Head of caudate nucleus (tissue), 42 donors: ENCODE measurements around the gene LY86.

Source experiments
- DNase-seq, 42 donors: peaks; one replicate each; pipeline versions ENCODE4 v3.0.0 to v3.0.0-alpha.2; 2020 to 2021; ENCODE audit warnings: mixed read lengths in 7 of 42
- intact Hi-C: fragments of 100-400 bp; cut with DNase I; formaldehyde crosslinking; loops from one replicate; pipeline ENCODE4 v1.15.0; 2022

Gene LY86

DNA sequence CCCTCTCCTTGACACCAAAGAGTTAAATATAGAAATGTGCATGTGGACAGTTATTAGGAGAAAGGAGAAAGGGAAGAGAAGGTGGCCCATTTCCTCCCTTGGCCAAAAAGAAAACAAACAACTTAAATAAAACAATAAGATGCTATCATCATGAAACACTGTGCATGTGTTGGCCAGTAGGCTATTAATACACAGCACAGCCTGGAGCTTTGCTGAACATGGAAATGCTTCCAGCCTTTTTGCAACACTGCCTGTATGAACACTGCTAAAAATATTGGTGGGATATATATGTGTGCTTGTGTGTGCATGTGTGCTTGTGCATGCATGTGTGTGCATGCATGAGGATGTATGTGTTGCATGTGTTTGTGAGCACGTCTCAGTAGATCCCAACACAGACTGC, 100.4 kb downstream of the LY86 start:
- intact Hi-C loops = no loop called here
- DNase-seq = no peak

DNA sequence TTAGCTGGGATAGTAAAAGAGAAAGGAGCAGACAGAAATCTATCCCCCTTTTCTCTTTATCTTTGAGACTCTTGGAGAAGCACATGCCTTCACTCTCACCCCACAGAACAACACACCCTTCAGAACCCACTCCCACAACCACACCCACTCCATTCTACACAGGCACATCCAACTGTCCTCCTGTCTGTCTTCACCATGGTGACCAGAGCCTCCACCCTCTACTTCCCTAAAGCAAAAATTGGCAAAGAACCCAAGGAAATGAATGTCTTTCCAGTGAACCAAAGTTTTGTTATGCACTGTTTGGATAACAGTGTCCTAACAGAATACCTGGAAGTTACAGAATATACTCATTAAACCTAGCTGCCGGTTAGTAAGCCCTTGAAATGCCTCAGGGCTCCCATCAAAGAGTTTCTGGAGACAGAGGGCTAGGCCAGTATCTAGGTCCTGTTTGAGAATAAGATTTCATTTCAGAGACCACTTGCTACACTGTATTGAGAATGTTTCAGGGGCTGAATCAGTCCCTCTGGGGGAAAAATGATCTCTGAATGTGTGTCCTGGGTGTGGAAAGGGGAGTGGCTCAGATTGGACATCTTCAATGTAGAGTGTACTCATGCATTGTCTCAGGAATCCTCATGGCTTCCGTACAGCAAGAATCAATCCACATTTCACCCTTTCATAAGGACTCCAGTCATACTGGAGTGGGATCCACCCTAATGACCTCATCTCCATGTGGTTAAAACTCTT, 101.1 kb downstream of the LY86 start:
- intact Hi-C loops = no loop called here
- DNase-seq = no peak

DNA sequence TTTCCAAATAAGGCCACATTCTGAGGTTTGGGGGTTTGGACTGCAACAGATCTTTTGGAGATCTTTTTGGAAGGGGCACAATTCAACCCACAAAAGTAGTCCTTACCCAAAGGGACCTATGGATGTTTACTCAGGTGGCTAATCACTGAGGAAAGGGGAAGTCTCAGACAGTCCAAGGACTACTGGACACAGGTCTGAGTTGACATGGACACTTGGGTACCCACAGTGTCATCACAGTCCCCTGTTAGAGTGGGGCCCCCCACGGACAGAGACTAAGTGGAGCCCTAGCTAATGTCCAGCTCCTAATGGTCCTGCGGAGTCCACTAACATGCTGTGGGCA, 101.6 kb downstream of the LY86 start:
- intact Hi-C loops = no loop called here
- no peak for DNase-seq

DNA sequence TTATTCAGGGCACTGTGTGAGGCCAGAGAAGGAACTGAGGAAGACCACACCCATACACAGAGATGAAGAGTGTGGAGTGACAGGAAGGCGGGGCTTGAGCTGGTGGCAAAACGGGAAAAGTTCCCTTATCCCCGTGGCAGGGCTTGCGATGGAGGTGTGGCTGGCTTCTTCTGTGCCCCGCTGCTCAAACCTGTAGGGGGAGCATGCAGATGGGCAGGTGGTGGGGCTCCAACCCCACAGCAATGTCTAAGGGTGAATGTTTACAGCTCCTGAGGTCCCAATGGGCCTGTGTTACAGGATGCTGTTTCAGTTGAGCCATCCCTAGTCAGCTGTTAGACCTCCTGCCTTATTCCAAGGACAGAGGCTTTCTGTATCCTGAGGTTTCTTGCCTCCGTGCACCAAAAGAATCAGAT, 105.9 kb downstream of the LY86 start:
- intact Hi-C loops = no loop called here
- no peak for DNase-seq

DNA sequence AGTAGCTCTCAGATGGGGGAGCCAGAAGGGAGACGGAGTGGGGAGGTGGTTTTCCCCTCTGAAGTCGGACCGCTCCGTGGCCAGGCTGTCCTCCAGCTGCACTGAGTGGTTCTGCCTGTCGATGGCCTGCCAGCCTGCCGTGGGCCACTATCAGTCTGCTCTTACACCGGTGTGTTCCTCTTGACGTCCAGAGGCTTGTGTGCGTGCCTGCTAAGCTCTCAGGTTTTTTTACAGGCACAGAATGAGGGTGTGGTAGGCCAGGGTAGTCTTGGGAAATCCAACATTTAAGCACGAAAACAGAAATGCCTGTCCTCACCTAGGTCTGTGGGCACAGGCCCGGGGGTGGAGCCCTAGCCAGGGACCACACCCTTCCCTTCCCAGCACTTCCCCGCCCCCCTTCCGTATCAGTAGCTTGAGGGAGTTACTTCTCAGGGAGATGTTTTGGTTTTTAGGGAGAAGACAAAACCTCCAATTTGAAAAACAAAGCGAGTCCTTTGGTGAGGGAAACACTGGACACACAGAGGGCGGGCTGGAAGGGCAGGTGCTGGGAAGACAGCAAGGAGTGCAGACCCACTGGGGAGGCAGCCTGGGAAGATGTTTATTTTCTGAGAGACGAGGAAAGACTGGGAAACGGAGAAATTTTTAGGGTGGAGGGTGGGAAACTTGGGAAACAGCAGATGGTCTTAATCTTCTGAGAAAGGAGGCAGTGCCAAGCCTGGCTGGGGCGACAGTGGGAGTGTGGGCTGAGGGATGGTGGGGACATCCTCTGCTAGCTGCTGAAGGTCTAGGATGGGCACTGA, 106.5 kb downstream of the LY86 start:
- no peak for DNase-seq
- intact Hi-C loops = no loop called here

DNA sequence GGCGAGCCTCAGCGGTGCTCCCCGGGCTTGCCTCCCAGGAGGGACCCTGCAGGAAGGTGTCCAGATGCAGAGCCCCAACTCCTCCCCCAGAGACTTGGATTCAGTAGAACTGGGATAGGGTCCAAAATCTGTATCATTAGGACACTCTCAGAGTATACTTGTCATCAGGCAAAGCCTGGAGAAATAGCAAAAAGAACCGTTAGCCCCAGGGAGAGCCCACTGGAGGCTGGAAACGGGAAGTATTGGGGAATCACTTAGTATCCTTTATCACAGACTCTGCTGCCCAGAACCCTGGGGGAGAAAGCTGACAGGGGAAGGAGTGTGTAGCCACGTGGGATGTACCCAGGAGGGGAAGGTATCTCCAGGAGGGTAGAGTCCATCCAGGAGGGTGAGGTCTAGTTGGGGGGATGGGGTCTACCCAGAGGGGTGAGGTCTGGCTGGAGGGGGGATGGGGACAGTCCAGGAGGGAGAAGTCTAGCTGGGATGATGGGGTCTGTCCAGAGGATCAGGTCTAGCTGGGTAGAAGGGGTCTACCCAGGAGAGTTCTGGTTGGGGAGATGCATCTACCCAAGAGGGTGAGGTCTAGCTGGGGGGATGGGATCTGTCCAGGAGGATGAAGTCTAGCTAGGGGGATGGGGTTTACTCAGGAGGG, 107.2 kb downstream of the LY86 start:
- DNase-seq = no peak
- intact Hi-C loops = no loop called here

DNA sequence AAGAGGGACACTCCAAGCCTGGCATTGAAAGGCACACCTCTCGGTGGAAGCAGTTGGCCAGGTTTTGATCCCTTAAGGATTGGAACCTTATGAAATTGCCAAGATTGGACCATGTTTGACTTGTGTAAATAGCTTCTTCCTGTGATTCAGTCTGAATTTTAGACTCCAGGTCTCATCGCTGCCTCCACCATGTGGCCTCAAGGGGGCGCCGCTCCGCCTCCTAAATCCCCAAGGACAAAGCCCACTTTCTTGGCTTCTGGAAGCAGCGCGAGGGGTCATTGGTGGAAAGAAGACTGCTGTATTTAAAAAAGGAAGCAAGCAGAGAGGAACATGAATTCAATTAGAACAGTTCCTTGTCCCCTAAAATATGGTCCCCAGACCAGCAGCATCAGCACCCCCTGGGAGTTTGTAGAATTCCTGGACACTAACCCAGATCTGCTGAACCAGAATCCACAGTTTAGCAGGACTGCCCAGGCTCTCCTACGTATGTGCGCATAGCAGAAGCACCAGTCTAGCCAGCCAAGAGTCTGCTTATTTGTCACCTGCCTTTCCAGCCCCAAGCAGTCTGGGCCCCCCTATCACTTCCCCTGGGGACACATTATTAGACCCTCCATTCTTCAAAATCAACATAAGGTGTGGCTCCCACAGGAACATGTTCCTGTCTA, 108.5 kb downstream of the LY86 start:
- peak in 40 of 42 donors; percentile 22 to 79 (median 60) for DNase-seq
- intact Hi-C loops = no loop called here

DNA sequence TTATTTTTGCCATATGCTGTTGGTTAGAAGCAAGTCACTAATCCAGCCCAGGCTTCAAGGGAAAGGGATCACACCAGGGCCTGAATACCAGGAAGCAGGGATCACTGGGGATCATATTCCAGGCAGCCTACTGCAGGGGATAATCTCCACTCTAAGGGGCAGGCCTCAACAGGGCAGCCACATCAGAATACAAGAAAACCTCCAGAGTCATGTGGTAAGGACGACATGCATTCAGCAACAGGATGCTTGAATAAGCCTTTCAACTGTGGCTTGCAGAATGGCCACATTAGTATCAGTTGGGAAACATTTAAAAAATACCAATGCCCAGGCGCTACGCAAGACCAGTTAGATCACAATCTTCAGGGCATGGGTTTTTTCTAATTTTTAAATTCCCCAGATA, 109.1 kb downstream of the LY86 start:
- no peak for DNase-seq
- intact Hi-C loops = no loop called here

DNA sequence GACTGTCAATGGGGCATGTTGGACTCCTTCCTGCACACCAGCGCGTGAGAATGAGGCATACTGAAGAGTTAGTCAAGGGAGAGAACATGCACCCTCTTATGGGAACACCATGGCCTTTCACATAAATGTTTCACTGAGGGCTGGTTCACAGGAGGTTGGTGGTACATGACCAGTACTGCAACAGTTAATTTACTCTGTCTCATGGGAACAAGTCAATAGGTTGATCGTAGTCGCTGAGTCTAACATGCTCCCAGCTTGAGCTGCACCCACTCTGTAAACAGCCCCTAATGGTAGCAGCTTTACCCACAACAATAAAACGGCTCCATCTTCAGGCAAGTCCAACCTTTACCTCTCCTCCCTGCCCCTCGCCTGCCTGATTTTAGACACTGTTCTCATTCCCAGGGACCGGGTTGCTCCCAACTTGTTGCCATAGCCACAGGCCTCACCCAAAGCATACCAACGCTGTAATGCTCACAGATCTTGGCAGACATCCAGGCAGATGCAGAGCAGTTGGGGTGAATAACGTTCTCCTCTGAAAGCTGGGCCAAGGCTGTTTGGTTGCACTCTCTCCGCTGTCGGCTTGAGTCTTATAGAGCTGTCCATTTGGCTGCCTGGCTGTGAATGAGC, 111.3 kb downstream of the LY86 start:
- intact Hi-C loops = no loop called here
- peak; percentile 14 to 88 (median 66) for DNase-seq

DNA sequence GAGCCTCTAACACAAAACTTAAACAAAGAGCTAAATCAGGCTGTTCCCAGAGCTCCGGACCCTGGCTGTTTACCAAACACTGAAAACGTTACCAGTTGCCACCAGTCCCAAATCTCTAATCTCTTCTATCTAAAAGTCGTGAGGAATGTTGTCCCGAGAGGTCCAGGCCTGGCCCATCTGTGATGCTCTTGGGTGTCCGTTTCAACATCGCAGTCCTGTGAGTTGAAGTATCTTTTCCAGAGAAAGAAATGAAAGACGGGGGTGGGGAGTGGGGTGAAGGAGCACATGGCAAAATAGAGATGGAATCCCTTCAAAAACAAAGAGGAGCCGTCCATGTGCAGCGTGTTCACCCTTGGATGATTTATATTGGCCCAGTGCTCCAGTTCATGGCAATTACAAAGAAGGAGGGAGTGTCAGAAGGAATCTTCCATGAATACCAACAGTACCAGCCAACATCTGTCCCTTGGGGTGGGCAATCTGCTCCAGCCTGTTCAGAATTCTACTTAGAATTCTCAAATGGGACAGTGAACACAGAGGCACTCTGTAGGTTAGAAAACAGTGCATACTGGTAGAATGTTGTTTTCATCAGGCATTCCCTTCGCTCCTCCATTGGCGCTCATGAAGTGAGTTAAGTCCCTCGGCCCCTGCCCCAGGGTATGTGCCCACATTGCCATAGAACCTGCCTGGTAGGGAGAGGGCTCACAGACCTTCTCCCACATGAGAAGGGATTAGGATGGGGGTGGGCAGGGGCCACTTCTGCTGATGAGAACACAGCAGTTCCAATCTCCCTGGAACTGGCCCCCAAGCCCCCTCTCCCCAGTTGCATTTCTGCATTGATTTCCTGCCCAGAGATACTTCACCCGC, 112.1 kb downstream of the LY86 start:
- intact Hi-C loops = no loop called here
- no peak for DNase-seq

DNA sequence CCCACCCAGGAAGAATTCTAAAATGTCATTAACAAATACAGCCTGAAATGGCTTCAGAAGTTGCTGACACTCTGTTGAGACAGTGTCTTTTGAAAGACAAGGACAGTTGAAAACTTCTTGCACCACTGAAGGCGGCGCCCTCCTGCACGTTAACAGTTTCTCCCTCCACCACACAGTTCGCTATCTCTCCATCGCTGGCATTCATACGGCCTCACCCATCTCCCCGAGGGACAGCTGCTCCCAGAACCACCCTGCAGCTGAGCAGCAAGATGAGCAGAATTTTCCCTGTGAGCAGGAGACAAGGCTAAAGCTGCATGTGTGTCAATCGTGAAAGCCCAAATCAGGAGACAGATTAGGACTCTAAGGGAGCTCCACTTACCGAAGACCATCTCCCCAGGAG, 113.3 kb downstream of the LY86 start:
- no peak for DNase-seq
- intact Hi-C loops = no loop called here

DNA sequence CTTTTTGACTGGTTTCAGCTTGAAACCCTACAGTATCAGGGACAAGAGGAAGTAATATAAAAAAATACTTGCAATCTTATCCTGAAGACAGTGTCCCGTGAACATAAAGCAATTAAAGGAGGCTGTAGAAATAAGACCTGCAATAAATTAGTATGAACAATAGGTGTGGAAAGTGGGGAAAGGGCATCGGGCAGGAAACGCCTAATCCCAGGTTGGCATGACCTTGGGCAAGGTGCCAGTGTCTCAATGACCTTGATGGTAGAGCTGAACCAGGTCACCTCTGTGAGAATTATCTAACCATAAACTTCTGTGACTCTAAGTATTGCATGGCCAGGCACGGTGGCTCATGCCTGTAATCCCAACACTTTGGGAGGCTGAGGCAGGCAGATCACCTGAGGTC, 115.2 kb downstream of the LY86 start:
- intact Hi-C loops = no loop called here
- no peak for DNase-seq
